ENCODE measurements around the gene FAM43B.

Gene FAM43B

DNA sequence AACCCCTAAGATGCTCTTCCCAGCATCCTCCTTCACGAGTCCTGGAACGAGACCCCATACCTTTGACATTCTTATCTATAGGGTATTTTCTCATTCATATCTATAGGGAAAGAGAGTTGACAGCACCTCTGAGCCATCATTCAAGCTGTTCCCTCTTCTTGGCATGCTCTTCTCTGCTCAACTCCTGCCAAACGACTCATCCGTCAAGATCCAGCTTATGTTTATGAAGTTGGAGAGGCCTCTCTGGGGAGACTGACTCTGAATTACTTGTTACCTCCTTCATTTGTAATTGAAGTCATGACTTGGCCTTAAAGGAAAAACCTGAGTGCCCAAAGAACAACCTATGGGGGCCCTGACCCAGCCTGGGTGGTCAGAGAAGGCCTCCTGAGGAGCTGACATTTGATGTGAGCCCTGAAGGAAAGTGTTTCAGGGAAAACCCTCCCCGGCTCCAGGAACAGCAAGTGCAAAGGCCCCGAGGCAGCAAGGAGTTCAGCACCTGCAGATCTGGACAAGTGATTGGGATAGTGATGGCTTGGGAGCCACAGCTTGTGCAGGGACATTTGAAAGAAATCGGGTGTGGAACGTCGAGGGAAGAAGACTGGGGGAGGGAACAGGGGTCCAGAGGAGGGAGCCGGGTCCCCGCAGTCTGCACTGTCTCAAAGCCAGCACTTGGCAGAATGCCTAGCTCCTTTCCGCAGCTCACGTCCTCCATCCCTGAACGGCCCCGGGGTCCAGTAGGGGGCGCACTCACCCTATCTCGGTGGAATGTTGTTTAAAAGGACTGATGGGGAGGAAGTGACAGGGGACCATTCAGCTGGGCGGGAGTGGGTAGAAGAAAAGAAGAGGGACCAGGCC, 22.5 kb downstream of the FAM43B start (continued):
- TF ChIP-seq ZNF623 (tag by site-specific recombination; IDR thresholded peaks at IDR 0.05) = peak; percentile 100
- TF ChIP-seq, protein P1, sequence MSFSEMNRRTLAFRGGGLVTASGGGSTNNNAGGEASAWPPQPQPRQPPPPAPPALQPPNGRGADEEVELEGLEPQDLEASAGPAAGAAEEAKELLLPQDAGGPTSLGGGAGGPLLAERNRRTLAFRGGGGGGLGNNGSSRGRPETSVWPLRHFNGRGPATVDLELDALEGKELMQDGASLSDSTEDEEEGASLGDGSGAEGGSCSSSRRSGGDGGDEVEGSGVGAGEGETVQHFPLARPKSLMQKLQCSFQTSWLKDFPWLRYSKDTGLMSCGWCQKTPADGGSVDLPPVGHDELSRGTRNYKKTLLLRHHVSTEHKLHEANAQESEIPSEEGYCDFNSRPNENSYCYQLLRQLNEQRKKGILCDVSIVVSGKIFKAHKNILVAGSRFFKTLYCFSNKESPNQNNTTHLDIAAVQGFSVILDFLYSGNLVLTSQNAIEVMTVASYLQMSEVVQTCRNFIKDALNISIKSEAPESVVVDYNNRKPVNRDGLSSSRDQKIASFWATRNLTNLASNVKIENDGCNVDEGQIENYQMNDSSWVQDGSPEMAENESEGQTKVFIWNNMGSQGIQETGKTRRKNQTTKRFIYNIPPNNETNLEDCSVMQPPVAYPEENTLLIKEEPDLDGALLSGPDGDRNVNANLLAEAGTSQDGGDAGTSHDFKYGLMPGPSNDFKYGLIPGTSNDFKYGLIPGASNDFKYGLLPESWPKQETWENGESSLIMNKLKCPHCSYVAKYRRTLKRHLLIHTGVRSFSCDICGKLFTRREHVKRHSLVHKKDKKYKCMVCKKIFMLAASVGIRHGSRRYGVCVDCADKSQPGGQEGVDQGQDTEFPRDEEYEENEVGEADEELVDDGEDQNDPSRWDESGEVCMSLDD (tag by site-specific recombination; IDR thresholded peaks at IDR 0.05) = no peak
- TF ChIP-seq ZNF2 (tag by site-specific recombination; IDR thresholded peaks at IDR 0.05) = peak; percentile 79
- TF ChIP-seq, protein P2, sequence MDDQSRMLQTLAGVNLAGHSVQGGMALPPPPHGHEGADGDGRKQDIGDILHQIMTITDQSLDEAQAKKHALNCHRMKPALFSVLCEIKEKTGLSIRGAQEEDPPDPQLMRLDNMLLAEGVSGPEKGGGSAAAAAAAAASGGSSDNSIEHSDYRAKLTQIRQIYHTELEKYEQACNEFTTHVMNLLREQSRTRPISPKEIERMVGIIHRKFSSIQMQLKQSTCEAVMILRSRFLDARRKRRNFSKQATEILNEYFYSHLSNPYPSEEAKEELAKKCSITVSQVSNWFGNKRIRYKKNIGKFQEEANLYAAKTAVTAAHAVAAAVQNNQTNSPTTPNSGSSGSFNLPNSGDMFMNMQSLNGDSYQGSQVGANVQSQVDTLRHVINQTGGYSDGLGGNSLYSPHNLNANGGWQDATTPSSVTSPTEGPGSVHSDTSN (CRISPR knock-in tag; IDR thresholded peaks at IDR 0.05) = no peak
- no peak for TF ChIP-seq ZNF518A (tag by site-specific recombination; conservative IDR thresholded peaks at IDR 0.05; ENCODE audit: low read depth)
- TF ChIP-seq YY1 (tag by site-specific recombination; IDR thresholded peaks at IDR 0.05) = no peak
- TF ChIP-seq ZNF555 (tag by site-specific recombination; conservative IDR thresholded peaks at IDR 0.05) = no peak
- no peak for TF ChIP-seq ZNF169 (tag by site-specific recombination; IDR thresholded peaks at IDR 0.05)
- no peak for TF ChIP-seq KLF10 (tag by site-specific recombination; IDR thresholded peaks at IDR 0.05)

DNA sequence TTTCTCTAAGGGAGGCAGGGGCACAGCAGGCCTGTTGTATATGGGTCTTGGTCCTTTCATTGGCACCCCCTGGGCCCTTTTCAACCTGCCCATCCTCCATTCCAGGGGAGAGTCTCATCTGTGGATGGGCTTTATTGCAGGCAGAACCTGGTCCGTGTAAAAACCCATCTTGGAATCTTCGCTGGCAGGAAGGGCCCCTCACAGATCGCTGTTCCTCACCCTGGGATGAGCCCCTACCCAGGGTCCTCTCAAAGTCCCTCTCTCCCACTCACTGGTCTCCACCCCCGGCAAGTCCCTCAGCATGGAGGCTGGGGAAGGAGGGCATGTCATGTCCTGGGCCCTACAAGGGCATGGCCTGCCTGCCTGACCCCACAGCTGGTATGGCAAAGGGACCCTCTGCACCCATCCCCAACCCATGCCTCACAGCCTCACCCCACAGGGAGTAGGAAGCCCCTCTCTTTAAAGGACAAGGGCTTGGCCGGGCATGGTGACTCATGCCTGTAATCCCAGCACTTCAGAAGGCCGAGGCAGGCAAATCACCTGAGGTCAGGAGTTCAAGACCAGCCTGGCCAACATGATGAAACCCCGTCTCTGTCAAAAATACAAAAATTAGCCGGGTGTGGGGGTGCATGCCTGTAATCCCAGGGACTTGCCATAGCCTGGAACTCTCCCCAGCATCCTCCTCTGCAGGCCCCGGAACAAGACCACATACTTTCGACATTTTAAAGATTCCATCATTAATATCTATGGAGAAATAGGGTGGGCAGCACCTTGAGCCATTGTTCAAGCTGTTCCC, 23.4 kb downstream of the FAM43B start:
- no peaks in the 10 kb centered on the region for H3K4me1 ChIP-seq (ENCODE audit: control insufficient read depth, insufficient read depth, low read length)
- POLR2A ChIA-PET = interaction anchor here (1.0 to 2.8 kb wide), 3 partner anchors 13 to 57 kb away, joined by 3 to 24 read pairs (median 4); partner anchors contain the start of genes CDA and PINK1

More for the DNA sequence above, 23.4 kb downstream of the FAM43B start:
- no peak overlapping the region for H3K27ac ChIP-seq (ENCODE audit: extremely low read depth, low read depth, low read length)
- H3K36me3 ChIP-seq (ENCODE audit: control insufficient read depth in 2 of 2, insufficient read depth in 1 of 2, low read length in 2 of 2) = no peaks in the 10 kb centered on the region
- TF ChIP-seq ZNF404 (tag by site-specific recombination; IDR thresholded peaks at IDR 0.05) = no peak
- TF ChIP-seq, protein P3, sequence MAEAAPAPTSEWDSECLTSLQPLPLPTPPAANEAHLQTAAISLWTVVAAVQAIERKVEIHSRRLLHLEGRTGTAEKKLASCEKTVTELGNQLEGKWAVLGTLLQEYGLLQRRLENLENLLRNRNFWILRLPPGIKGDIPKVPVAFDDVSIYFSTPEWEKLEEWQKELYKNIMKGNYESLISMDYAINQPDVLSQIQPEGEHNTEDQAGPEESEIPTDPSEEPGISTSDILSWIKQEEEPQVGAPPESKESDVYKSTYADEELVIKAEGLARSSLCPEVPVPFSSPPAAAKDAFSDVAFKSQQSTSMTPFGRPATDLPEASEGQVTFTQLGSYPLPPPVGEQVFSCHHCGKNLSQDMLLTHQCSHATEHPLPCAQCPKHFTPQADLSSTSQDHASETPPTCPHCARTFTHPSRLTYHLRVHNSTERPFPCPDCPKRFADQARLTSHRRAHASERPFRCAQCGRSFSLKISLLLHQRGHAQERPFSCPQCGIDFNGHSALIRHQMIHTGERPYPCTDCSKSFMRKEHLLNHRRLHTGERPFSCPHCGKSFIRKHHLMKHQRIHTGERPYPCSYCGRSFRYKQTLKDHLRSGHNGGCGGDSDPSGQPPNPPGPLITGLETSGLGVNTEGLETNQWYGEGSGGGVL (tag by site-specific recombination; IDR thresholded peaks at IDR 0.05) = no peak
- no peak for TF ChIP-seq GLIS1 (tag by site-specific recombination; IDR thresholded peaks at IDR 0.05)
- TF ChIP-seq KLF9 (tag by site-specific recombination; IDR thresholded peaks at IDR 0.05; ENCODE audit: low read depth) = no peak
- peak; percentile 49; the same call in 1 of the 2 replicates for TF ChIP-seq GLIS2 (tag by site-specific recombination; IDR thresholded peaks at IDR 0.05)
- no peaks in the 10 kb centered on the region for H3K9me3 ChIP-seq (ENCODE audit: control insufficient read depth, insufficient read depth, low read depth, low read length)
- no peak overlapping the region for H3K4me3 ChIP-seq (ENCODE audit: low read depth, low read length)
- CTCF ChIA-PET = interaction anchor here (0.6 to 8.5 kb wide), 30 partner anchors 8 to 1734 kb away, joined by 3 to 105 read pairs (median 6); partner anchors contain the start of genes CDA, DDOST, FAM43B and PINK1
